HCT116 (cell line): ENCODE measurements around the gene ABCC11. TPM values are rescaled to one million over a fixed set of nuclear protein-coding genes. Genes with fewer than 3 reads are reported as not detected.

Source experiments
- ATAC-seq: fragments of 200-7000 bp; cut with Tn5 transposase; 2 replicates; pipeline ENCODE4 v1.9.1; 2020; ENCODE audit warnings: mild to moderate bottlenecking, moderate library complexity
- BruUV-seq: library from RNA; stranded (reverse); fragments of 400-500 nt; replicated peaks from 2 replicates; lab custom pipeline; 2021; lab: Mats Ljungman, UMichigan
- CTCF ChIA-PET: fragments of 300-600 bp; sonication (Branson Sonifier 250); formaldehyde crosslinking; loops from one replicate; lab custom pipeline; 2021; ENCODE audit warnings: antibody characterized with exemption; lab: Charles Lee
- POLR2A ChIA-PET: fragments of 300-600, 350-600 bp; sonication (Branson Sonifier 250); formaldehyde crosslinking; loops from one replicate; lab custom pipeline; 2021; ENCODE audit warnings: antibody characterized with exemption; lab: Charles Lee
- RAD21 ChIA-PET, 2 experiments: fragments of 300-600 bp; sonication (Branson Sonifier 250); formaldehyde crosslinking; loops; one replicate each; lab custom pipeline; 2023; ENCODE audit warnings: low total read pairs in 2 of 2; ENCODE audit not compliant: uncharacterized antibody in 2 of 2, unreplicated experiment in 2 of 2, low non-redundant PET in 1 of 2; lab: Charles Lee
- DNase-seq: peaks from one replicate; pipeline ENCODE4 v3.0.0-alpha.2; 2010; ENCODE audit warnings: low read depth, low spot score
- H2AFZ ChIP-seq: fragments of 200-600 bp; shearing (Covaris generic), sonication (generic); 2 replicates; pipeline ENCODE4 v1.6.1; 2017; ENCODE audit warnings: low read depth, mixed run types, mixed read lengths, antibody characterized with exemption, low read length; ENCODE audit not compliant: poor library complexity, severe bottlenecking
- H3K27ac ChIP-seq: 2 replicates; pipeline ENCODE4 v1.5.1; 2012; ENCODE audit warnings: low read depth, low read length
- H3K27me3 ChIP-seq: fragments of 200-600 bp; sonication (generic); 2 replicates; pipeline ENCODE4 v1.6.1; 2016; ENCODE audit warnings: mixed run types, low read length, mixed read lengths; ENCODE audit not compliant: insufficient read depth
- H3K36me3 ChIP-seq, 2 experiments: fragments of 200-500 bp in 1 of 2; fragments of 200-600 bp in 1 of 2; sonication (Bioruptor generic) in 1 of 2; sonication (generic) in 1 of 2; 2 replicates each; pipeline versions ENCODE4 v1.5.1 to v1.6.1; 2014 to 2016; ENCODE audit warnings: low read length in 2 of 2, inconsistent platforms in 1 of 2, mixed read lengths in 1 of 2, mixed run types in 1 of 2; ENCODE audit not compliant: insufficient read depth in 2 of 2, control insufficient read depth in 1 of 2
- H3K4me1 ChIP-seq, 2 experiments: fragments of 200-600 bp in 1 of 2; sonication (generic) in 1 of 2; 2 replicates each; pipeline versions ENCODE4 v1.5.1 to v1.6.1; 2012 to 2017; ENCODE audit warnings: low read length in 2 of 2, inconsistent platforms in 1 of 2, mild to moderate bottlenecking in 1 of 2, mixed read lengths in 1 of 2, mixed run types in 1 of 2, moderate library complexity in 1 of 2; ENCODE audit not compliant: insufficient read depth in 2 of 2, control insufficient read depth in 1 of 2
- H3K4me2 ChIP-seq: fragments of 200-600 bp; sonication (generic); 2 replicates; pipeline ENCODE4 v1.6.1; 2017; ENCODE audit warnings: mixed run types, low read length, mixed read lengths
- H3K4me3 ChIP-seq, 2 experiments: fragments of 200-600 bp in 1 of 2; sonication (generic) in 1 of 2; replicated peaks in 1 of 2; 2 replicates each; pipeline ENCODE4 v1.5.1; 2011 to 2016; ENCODE audit warnings: low read length in 2 of 2, control low read depth in 1 of 2, low read depth in 1 of 2, mild to moderate bottlenecking in 1 of 2, mixed read lengths in 1 of 2, mixed run types in 1 of 2
- H3K79me2 ChIP-seq: fragments of 200-600 bp; sonication (generic); 2 replicates; pipeline ENCODE4 v1.6.1; 2017; ENCODE audit warnings: mild to moderate bottlenecking, mixed run types, low read length, moderate library complexity, mixed read lengths; ENCODE audit not compliant: insufficient read depth
- H3K9ac ChIP-seq: fragments of 200-600 bp; sonication (generic); 2 replicates; pipeline ENCODE4 v1.6.1; 2016; ENCODE audit warnings: low read length, mixed read lengths
- H3K9me2 ChIP-seq: fragments of 200-600 bp; sonication (generic), shearing (Covaris generic); 2 replicates; pipeline ENCODE4 v1.6.1; 2017; ENCODE audit warnings: mixed run types, mild to moderate bottlenecking, moderate library complexity; ENCODE audit not compliant: insufficient read depth
- H3K9me3 ChIP-seq, 2 experiments: fragments of 200-500 bp in 1 of 2; fragments of 200-600 bp in 1 of 2; sonication (Bioruptor generic) in 1 of 2; sonication (generic) in 1 of 2; 2 replicates each; pipeline ENCODE4 v1.6.1; 2014 to 2017; ENCODE audit warnings: low read length in 2 of 2, mixed read lengths in 2 of 2, inconsistent platforms in 1 of 2, low read depth in 1 of 2, mild to moderate bottlenecking in 1 of 2, mixed run types in 1 of 2, moderate library complexity in 1 of 2; ENCODE audit not compliant: control insufficient read depth in 1 of 2, insufficient read depth in 1 of 2
- H4K20me1 ChIP-seq: fragments of 200-600 bp; sonication (generic), shearing (Covaris generic); 2 replicates; pipeline ENCODE4 v1.6.1; 2017; ENCODE audit warnings: mixed run types, mild to moderate bottlenecking, moderate library complexity; ENCODE audit not compliant: insufficient read depth
- ATF3 ChIP-seq: IDR thresholded peaks from 2 replicates; pipeline ENCODE4 v1.6.1; 2012
- CBX3 ChIP-seq: IDR thresholded peaks from 2 replicates; pipeline ENCODE4 v1.6.1; 2012; ENCODE audit warnings: low read depth
- CEBPB ChIP-seq: IDR thresholded peaks from 2 replicates; pipeline ENCODE4 v1.6.1; 2012; ENCODE audit warnings: low read depth
- CTCF ChIP-seq, 3 experiments: fragments of 200-600 bp in 1 of 3; sonication (generic) in 1 of 3; IDR thresholded peaks in 2 of 3; conservative IDR thresholded peaks in 1 of 3; 2 replicates each; pipeline ENCODE4 v1.5.1; 2012 to 2017; ENCODE audit warnings: low read depth in 2 of 3, low read length in 2 of 3, antibody characterized with exemption in 1 of 3, borderline replicate concordance in 1 of 3, control low read depth in 1 of 3, mild to moderate bottlenecking in 1 of 3, mixed read lengths in 1 of 3, mixed run types in 1 of 3, moderate library complexity in 1 of 3; ENCODE audit not compliant: insufficient read depth in 1 of 3
- EGR1 ChIP-seq: IDR thresholded peaks from 2 replicates; pipeline ENCODE4 v1.6.1; 2012; ENCODE audit warnings: low read depth
- ELF1 ChIP-seq: IDR thresholded peaks from 2 replicates; pipeline ENCODE4 v1.6.1; 2012; ENCODE audit warnings: low read depth, borderline replicate concordance
- EZH2 ChIP-seq: fragments of 200-600 bp; sonication (generic); IDR thresholded peaks from 2 replicates; pipeline ENCODE4 v1.6.1; 2017; ENCODE audit warnings: antibody characterized with exemption, mixed run types
- EZH2phosphoT487 ChIP-seq: fragments of 200-600 bp; IDR thresholded peaks from 2 replicates; pipeline ENCODE4 v1.6.1; 2018; ENCODE audit warnings: antibody characterized with exemption, borderline replicate concordance
- FOSL1 ChIP-seq: IDR thresholded peaks from 2 replicates; pipeline ENCODE4 v1.6.1; 2012; ENCODE audit warnings: low read depth
- JUND ChIP-seq: IDR thresholded peaks from 2 replicates; pipeline ENCODE4 v1.6.1; 2012
- POLR2AphosphoS5 ChIP-seq: IDR thresholded peaks from 2 replicates; pipeline ENCODE4 v1.6.1; 2011; ENCODE audit warnings: mild to moderate bottlenecking, low read depth, low read length, moderate library complexity
- RAD21 ChIP-seq: IDR thresholded peaks from 2 replicates; pipeline ENCODE4 v1.6.1; 2012; ENCODE audit warnings: low read depth, mild to moderate bottlenecking
- SIN3A ChIP-seq: IDR thresholded peaks from 2 replicates; pipeline ENCODE4 v1.6.1; 2012; ENCODE audit warnings: low read depth
- SRF ChIP-seq: IDR thresholded peaks from 2 replicates; pipeline ENCODE4 v1.6.1; 2012; ENCODE audit warnings: low read depth
- YY1 ChIP-seq: IDR thresholded peaks from 2 replicates; pipeline ENCODE4 v1.6.1; 2011; ENCODE audit warnings: low read length, low read depth, moderate library complexity, mild to moderate bottlenecking; ENCODE audit not compliant: insufficient replicate concordance; ENCODE audit errors: extremely low read depth
- ZFX ChIP-seq: fragments of 450-650 bp; IDR thresholded peaks from 2 replicates; pipeline ENCODE4 v1.6.1; 2017
- ZNF274 ChIP-seq: fragments of 200-500 bp; sonication (Bioruptor generic); IDR thresholded peaks from 2 replicates; pipeline ENCODE4 v1.6.1; 2014; ENCODE audit warnings: mild to moderate bottlenecking, low read depth, low read length, inconsistent platforms
- intact Hi-C: fragments of 100-400 bp; cut with micrococcal nuclease; formaldehyde crosslinking; loops from 2 replicates; pipeline ENCODE4 v1.10.0; 2022
- total RNA-seq: library from RNA; stranded (reverse); gene quantifications from one replicate; pipeline ENCODE4 v1.2.1, GENCODE V29; 2021; ENCODE audit not compliant: unreplicated experiment
- TF ChIP-seq, protein P1 (sequence below): IDR thresholded peaks from 2 replicates; pipeline ENCODE4 v1.6.1; 2011; ENCODE audit warnings: mild to moderate bottlenecking, low read length, moderate library complexity; ENCODE audit not compliant: insufficient replicate concordance; ENCODE audit errors: extremely low read depth

ABCC11 gene
- total RNA-seq, 1 experiment from 2014 or later, result 0.54 TPM

- POLR2A ChIA-PET, result no interaction called here
- intact Hi-C loops, result loop anchor here (10.0 kb wide), 1 partner anchor 279 kb away; no protein-coding TSS in a partner anchor
- no peaks in the 10 kb centered on the region for H3K9me2 ChIP-seq
- no peak overlapping the region for H3K27ac ChIP-seq
- H3K79me2 ChIP-seq, result no peaks in the 10 kb centered on the region
- H3K27me3 ChIP-seq, result no peaks in the 10 kb centered on the region
- RAD21 ChIA-PET, result no interaction called here
- no peaks in the 10 kb centered on the region for H4K20me1 ChIP-seq
- CTCF ChIA-PET, result no interaction called here
- H2AFZ ChIP-seq, result no peak overlapping the region
- ATAC-seq, result no peak
- BruUV-seq, result no TSS peak
- H3K9me3 ChIP-seq, result peaks cover 0 to 6% of the 10 kb centered on the region in 2 experiments; a peak in 1 of 4 replicates
- H3K36me3 ChIP-seq, result no peaks in the 10 kb centered on the region
- TF ChIP-seq SIN3A (no peak), ATF3 (no peak), POLR2AphosphoS5 (no peak), EZH2phosphoT487 (no peak), ELF1 (no peak), YY1 (no peak), JUND (no peak), CEBPB (no peak), RAD21 (no peak), ZNF274 (no peak), FOSL1 (no peak), CBX3 (no peak), SRF (no peak)
- H3K4me2 ChIP-seq, result no peak overlapping the region
- H3K4me3 ChIP-seq, result no peak overlapping the region
- H3K9ac ChIP-seq, result no peak overlapping the region
- peaks cover 14 to 28% of the 10 kb centered on the region in 2 experiments for H3K4me1 ChIP-seq
- DNase-seq, result no peak
Measured at GRCh38 chr16:48153774-48154173, 93.6 kb downstream of the ABCC11 start.

GRCh38 chr16:48152226-48152625, 95.1 kb downstream of the ABCC11 start:
- intact Hi-C loops, result loop anchor here (10.0 kb wide), 1 partner anchor 277 kb away; no protein-coding TSS in a partner anchor
- ATAC-seq (no peak), DNase-seq (no peak)
- H3K79me2 ChIP-seq, result no peaks in the 10 kb centered on the region
- H3K9me2 ChIP-seq, result no peaks in the 10 kb centered on the region
- H2AFZ ChIP-seq, result no peak overlapping the region
- ChIA-PET CTCF (no interaction called here), POLR2A (no interaction called here), RAD21 (no interaction called here)
- no peak overlapping the region for H3K27ac ChIP-seq
- H3K9ac ChIP-seq, result no peak overlapping the region
- H3K27me3 ChIP-seq, result no peaks in the 10 kb centered on the region
- no TSS peak for BruUV-seq
- no peak overlapping the region for H3K4me3 ChIP-seq
- H3K36me3 ChIP-seq, result no peaks in the 10 kb centered on the region
- H3K9me3 ChIP-seq, result peaks cover 0 to 6% of the 10 kb centered on the region in 2 experiments; a peak in 1 of 4 replicates
- peaks cover 3 to 12% of the 10 kb centered on the region in 2 experiments; a peak in 2 of 4 replicates for H3K4me1 ChIP-seq
- no peak overlapping the region for H3K4me2 ChIP-seq
- no peaks in the 10 kb centered on the region for H4K20me1 ChIP-seq
- TF ChIP-seq JUND (no peak), ATF3 (no peak), ZFX (no peak), EZH2 (no peak), CTCF (IDR thresholded peaks at IDR 0.05 in 2 of 3, conservative IDR thresholded peaks at IDR 0.05 in 1 of 3; ENCODE audit: borderline replicate concordance in 1 of 3, insufficient read depth in 1 of 3, low read depth in 2 of 3, low read length in 2 of 3) (no peak), ELF1 (no peak), SRF (no peak), EGR1 (no peak), SIN3A (no peak)
- TF ChIP-seq, protein P1, sequence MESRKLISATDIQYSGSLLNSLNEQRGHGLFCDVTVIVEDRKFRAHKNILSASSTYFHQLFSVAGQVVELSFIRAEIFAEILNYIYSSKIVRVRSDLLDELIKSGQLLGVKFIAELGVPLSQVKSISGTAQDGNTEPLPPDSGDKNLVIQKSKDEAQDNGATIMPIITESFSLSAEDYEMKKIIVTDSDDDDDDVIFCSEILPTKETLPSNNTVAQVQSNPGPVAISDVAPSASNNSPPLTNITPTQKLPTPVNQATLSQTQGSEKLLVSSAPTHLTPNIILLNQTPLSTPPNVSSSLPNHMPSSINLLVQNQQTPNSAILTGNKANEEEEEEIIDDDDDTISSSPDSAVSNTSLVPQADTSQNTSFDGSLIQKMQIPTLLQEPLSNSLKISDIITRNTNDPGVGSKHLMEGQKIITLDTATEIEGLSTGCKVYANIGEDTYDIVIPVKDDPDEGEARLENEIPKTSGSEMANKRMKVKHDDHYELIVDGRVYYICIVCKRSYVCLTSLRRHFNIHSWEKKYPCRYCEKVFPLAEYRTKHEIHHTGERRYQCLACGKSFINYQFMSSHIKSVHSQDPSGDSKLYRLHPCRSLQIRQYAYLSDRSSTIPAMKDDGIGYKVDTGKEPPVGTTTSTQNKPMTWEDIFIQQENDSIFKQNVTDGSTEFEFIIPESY, result no peak
